HUDEP-2 (cell line): ENCODE results near the gene SLC22A6.

Source experiments
- DNase-seq, 76 experiments: peaks; one replicate each; lab custom pipeline; 2025; ENCODE audit not compliant: unreplicated experiment in 76 of 76; lab: John Stamatoyannopoulos, UW

SLC22A6 gene, protein sequence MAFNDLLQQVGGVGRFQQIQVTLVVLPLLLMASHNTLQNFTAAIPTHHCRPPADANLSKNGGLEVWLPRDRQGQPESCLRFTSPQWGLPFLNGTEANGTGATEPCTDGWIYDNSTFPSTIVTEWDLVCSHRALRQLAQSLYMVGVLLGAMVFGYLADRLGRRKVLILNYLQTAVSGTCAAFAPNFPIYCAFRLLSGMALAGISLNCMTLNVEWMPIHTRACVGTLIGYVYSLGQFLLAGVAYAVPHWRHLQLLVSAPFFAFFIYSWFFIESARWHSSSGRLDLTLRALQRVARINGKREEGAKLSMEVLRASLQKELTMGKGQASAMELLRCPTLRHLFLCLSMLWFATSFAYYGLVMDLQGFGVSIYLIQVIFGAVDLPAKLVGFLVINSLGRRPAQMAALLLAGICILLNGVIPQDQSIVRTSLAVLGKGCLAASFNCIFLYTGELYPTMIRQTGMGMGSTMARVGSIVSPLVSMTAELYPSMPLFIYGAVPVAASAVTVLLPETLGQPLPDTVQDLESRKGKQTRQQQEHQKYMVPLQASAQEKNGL

DNA sequence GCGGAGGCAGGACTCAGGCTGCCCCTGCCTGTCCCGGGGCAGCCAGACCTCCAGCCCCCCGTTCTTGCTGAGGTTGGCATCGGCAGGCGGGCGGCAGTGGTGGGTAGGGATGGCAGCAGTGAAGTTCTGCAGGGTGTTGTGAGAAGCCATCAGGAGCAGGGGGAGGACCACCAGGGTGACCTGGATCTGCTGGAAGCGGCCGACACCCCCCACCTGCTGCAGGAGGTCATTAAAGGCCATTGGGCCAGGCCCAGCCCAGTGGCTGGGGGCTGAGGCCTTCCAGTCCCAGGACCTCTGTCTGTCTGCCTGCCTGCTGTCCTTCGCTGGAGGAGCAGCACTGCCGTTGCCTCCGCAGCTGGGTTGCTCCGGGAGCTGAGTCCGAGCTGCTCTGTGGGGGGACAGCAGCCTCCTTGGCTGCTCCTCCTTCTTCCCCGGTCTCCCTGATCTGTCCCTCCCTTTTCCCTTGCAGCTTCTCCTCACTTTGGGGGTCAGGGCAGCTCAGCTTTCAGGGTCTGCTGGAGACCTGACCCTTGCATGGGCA, at the start of gene SLC22A6:
Gene SLC22A6, minus strand, starts transcription at position 517 of the 541 bp plus-strand sequence. Its CDS starts 277 bp downstream, at position 240.
- no peak for DNase-seq

DNA sequence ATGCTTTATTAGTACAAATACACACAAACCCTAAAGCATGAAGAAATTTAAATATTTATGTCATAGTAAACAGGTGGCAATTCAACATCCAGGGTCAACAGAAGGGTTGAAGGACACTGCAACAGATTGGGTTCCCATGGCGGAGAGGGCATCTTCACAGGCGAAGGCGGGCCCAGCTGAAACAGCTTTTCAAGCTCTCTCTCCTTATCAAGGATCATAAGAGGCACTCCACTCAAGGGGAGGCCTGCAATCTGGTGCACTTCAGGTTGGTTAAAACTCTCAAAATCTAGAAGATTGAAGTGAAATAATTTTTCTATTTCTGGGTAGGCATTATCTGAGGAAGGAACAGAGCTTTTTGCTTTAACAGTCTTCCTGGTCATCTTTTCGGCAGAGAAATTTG, 47.7 kb upstream of the SLC22A6 start:
- no peak for DNase-seq

DNA sequence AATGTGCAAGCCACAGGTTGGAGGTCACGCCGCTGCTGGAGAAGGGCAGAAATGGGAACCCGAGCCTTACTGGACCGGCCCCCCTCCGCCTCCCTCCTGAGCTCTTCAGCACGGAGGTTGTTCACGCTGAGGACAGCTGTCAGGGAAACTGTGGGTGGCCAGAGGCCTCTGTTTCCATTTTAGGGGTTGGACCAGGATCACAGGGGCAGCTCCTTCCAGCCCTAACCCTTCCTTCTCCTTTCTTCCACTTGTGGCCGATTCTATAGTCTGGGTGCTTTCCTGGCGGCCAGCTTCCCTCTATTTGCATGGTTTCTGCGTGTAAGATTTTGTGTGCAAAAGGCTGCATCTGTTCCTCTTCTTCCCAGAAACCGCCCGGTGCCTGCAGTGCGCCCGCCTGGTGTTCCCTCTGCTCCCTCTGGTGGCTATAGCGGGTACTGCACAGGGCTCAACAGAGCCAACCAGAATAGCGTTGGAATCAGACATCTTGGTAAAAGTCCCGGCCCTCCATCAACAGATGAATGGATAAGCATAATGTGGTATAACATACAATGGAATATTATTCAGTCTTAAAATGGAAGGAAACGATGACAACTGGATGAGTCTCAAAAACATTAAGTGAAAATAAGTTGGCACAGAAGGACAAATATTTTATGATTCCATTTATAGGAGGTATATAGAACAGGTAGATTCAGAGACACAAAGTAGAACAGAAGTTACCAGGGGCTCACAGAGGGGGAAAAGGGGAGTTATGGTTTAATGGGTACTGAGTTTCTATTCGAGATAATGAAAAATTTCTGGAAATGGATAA, 39.3 kb upstream of the SLC22A6 start:
- DNase-seq = peak in 63 of 76 experiments; percentile 11 to 82 (median 60)

DNA sequence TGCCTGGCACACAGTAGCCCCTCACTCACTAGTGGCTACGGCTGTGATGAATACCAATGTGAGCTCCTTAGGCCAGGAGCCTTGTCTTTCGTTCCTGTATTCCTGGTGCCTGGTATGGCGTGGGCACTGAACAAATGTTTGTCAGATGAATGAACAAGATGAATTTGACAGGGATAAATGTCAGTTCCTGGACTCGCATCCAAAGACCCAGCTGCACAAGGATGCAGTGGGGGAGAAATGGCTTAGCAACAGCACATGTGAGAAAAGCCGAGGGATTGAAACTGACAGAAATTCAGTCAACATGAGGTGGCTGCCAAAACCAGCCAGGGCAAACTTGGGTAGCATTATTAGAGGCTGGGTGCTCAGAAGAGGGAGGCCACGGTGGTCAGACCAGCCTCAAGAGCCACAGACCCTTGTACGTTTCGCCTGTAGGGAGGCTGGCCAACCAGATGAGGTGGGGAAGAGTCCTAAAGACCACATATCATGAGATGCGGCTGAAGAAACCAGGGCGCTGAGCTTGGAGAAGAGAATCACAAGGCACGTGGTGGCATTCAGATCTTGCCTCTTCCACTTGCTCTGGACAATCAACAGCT, 38.6 kb upstream of the SLC22A6 start:
- DNase-seq = no peak

DNA sequence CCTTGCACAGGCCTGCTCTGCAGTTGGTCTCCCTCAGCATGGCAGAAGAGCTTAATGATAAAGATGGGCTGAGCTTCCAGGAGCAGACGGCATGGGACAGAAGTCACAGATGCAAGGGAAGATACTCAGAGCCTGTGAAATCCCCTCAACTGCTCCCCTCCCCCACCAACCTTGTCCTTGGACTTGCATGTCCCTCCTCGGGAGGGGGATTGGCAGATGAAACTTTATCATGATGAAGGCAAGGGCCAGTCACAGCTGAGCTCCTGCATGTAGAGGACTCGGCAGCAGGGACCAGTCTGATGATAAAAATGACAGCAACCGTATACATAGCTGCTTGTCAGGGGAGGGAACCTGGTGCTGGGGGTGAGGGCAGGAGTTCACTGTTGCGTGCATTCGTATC, 37.7 kb upstream of the SLC22A6 start:
- DNase-seq = no peak

DNA sequence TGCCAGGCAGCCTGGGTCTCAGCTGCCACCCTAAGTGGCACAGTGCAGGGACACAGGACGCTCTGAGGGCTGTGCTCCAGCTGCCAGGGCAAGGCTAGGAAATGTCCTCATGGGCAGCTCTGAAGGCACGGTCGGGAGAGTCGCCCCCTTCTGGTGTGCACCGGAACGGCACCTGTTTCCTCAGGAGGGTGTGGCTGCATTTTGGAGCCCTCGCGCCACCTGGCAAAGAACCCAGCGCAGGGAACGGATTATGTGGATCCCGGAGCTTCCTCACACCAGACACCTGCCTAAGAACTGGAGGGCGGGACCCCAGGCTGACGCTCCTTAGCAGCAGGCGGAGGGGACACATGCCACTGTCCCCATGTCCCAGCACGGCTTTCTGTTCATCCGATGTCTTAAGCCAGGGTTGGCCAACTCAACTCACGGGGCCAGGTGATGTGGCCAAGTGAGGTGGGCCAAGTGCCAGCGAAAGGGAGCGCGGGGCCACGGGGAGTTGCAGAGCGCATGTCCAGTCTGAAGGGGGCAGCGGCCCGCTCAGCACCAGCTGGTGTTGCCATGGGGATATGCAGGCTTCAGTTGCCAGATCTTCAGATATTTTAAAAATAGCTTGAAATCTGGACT, 36.0 kb upstream of the SLC22A6 start:
- DNase-seq = peak in 11 of 76 experiments; percentile 2 to 45 (median 8)

DNA sequence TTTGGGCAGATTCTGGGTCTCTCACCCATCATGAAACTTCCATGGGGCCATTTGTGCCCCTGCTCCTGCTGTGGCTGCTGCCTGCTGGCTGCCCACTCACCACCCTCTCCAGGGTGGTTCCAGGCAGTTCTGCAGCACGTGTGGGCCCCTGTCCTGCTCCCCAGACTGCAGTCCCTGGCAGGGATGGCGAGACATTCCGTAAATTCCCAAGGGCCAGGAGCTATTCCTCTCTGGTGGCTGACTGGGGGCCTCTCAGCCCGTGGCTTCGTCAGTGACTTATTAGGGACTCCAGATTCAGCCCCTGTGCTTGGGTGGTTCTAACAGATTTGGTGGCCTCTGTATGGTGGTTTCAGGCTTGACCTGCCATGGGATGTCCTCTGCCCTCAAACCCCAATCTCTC, 34.7 kb upstream of the SLC22A6 start:
- no peak for DNase-seq

DNA sequence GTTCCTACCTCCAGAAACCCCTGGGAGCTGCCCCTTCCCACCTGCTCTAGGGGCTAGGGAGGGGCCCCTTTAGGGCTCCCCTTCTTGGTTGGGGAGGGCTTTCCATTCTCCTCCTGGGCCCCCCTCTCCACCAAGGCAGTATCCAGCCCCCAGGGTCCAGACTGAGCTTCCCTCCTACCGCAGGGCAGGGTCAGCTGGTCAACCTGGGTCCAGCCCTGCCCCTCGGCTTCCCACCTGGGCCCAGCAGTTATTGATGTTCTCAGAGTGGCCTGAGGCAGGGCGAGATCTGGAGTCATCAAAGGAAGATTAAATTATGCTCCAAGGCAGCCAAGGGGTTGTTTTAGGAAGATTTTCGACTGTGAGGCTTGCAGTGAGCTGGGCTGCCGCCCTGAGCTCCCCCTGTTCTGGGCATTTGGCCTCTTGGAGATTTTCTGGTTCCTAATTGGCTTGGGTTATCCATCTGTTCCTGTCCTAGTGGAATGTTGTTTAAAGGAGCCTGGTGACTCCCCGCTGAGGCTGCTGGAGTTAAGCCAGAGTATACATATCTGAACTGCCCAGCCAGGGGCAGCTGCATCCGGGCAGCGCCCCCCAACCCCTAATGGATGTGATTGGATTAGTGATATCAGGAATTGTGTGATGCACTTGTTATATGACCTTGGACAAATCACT, 32.7 kb upstream of the SLC22A6 start:
- DNase-seq = no peak

DNA sequence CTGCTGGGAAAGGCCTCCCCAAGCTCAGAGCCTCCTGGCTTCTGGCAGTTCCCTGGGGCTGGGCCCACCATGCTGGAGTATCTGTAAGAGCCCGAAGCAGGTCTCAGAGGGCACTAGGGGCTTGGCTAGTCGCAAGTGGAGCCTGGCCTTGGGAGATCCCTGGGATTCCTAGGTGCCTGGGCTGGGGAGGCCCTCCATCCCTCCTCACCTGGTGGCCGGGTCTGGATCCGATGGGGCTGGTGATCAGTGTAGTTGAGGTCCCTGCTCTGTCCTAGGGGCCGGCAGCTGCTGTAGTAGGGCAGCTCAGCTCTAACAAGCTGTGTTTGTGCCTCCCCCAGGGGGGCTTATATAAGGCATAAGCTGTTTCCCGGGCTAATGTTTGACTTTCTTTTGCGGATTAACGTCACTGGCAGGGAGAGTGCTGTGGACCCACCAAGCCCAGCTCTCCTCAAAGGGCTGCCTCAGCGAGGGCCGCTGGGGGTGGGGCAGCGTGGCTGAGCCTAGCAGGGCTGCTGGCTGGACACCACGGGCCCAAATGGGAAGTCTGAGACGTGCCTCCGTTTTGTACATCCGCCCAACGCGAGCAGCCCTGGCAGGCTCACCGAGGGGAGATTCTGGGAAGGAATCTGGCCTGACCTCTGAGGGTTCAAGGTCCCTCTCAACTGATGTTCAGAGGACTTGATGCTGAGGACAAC, 30.9 kb upstream of the SLC22A6 start, which contains the start of gene SLC22A8:
Gene SLC22A8, minus strand, starts transcription at position 321 of the 695 bp plus-strand sequence. CDS start 883 bp downstream, outside the sequence.
- DNase-seq = no peak

DNA sequence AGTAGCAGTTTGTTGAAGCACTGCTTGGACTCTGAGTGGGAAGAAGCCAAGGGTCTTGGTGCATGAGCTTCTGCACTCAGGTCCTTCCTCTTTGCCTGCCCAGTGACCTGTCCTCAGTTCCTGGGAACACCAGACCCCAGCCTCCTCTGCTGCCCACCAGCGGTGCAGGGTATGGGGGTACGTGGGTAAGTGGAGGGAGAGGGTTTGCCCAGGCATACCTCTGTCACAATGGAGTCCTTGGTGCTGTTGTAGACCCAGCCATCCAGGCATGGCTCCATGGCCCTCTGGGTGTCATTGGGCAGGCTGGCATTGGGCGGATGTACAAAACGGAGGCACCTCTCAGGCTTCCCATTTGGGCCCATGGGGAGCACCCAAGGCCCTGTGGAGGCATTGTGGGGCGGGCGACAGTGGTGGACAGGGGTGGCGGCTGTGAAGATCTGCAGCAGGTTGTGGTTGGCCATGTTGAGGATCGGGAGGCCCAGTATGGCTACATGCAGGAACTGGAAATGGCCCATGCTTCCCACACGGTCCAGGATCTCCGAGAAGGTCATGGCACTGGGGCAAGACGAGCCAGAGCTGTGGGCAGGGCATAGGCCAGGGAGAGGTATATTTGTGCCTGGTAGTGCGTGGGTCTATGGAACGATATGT, 29.8 kb upstream of the SLC22A6 start:
- no peak for DNase-seq

DNA sequence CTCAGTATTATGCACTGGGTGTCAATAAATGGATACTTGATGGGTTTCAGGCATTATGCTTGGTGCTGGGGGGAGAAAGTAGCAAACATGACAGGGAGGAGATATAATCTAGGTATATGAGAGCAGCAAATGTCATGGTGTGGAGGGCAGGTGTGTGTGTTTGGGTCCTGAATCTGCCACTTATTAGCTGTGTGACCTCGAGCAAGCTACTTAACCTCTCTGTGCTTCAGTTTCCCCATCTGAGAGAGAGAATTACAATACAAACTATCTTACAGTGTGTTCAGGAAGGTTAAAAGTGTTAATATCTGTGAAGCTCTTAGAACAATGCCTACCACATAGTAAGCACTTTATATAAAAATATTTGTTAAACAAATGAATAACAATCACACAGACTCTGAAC, 28.1 kb upstream of the SLC22A6 start:
- DNase-seq = no peak

DNA sequence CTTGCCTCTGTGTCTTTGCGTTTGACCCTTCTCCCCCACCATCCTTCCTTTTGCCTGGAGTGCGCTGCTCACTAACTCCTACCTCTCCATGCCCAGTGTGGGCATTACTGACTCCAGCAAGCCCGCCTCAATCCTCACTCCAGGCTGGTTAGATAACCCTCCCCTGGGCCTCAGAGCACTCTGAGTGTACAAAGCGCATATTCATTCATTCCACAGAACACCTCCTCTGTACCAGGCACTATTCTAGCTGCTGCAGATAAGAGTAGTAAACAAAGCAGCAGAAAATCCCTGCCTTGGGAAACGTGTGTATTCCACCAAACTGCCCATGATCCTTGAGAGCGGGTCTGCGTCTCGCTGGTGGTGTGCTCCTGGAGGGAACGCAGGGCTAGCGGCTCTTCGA, 27.7 kb upstream of the SLC22A6 start:
- no peak for DNase-seq

DNA sequence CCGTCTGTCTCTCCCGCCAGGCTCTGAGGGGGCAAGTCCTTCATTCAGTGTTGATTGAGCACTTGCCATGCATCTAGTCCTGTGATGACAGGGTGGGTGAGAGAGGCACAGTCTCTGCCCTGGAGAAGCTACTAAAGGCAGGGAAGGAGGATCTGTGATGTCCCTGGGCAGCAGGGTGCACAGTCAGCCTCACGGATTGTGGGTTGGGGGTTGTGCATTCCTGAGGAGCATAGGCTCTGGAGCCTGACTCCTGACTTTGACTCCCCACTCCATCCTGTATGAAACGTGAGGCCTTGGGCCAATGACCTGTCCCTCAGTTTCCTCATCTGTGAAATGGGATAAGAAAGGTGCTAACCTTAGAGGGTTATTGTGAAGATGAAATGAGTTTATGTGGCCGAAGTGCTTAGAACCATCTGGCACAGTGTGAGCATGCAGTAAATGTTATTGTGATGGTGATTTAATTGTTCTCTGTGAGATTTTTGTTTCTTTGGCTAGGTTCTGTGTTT, 26.2 kb upstream of the SLC22A6 start:
- no peak for DNase-seq

DNA sequence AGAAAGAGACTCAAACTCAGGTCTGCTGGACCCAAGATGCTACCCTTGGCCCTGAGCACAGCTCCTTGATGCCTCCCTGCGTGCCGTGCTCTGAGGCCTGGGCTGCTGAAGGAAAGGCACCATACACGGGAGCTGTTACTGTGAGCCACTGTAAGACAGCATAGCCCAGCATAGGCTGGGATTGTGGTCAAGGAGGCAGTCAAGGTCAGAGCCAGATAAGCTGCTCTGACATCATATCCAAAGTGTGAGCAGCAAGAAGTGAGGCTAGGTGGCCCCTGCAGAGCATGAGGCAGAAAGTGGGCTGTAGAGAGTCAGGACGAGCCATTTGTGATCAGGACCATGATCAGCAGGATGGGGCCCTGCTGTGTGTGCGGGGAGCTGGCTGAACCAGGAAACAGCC, 23.2 kb upstream of the SLC22A6 start:
- no peak for DNase-seq

DNA sequence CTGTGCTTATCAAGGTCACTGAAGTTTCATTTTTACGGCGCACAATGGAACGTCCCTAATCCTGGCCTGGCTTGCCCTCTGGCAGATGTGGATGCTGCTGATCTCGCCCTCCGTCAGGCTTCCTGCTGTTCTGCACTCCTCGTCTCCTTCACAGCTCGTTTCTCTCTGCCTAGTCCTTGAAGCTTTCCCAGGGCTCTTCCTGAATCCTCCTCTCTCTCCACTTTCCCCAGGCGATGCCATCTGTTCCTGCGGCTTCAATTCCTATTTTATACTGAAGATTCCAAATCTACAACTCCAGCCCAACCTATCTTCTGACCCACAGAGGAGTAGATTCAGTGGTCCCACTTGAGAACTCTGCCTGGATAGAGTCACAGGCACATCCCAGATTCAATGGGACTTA, 16.7 kb upstream of the SLC22A6 start:
- DNase-seq = no peak

DNA sequence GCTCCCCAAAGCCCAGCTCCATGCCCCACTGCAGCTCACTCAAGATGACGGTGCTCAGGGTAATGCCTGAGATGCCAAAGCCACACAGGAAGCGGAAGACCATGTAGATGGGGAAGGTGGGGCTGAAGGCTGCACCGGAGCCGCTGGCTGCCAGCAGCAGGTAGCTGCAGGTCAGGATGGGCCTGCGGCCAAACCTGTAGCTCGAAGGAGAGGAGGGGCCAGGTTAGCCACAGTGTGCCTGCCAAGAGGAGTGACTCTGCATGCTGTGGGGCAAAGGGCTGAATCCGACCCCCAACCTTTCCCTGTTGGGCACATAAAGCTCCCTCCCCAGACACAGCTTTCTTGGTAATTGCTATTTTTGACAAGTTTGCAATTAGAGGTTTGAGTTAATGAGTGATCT, 14.9 kb upstream of the SLC22A6 start:
- DNase-seq = no peak

DNA sequence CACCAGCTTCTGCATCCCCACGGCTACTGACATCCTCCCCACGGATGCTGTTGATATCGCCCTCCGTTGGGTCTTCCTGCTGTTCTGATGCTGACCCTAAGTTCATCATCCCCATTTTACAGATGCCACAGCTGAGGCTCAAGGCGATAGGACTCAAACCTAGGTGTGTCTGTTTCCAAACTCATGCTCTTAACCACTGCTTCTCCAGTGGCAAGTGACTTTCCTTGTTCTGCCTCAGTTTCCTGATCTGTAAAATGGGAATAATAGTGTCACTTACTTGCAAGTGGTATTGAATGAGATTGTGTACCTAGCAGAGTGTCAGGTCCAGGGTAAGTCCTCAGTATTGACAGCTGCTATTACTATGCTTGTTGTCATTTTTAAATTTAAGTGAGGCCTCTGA, 14.4 kb upstream of the SLC22A6 start:
- no peak for DNase-seq

DNA sequence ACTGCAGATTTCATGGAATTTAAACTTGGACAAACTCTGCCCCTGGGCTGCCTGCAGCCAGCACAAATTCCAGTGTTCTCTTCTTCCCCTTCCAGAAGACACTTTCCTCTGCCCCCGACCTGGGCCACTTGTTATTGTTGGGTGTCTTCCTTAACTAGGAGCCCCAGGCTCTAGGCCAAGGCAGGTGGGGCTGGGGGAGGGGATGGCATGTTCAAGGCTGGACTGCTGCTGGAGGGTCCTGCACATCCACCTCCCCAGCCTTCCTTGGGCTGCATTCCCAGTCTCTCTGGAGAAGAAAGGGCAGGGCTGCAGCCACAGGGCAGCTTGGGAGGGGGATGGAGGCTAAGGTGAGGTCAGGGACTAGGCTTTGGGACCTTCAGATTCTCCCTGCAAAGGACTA, 11.5 kb upstream of the SLC22A6 start:
- no peak for DNase-seq

DNA sequence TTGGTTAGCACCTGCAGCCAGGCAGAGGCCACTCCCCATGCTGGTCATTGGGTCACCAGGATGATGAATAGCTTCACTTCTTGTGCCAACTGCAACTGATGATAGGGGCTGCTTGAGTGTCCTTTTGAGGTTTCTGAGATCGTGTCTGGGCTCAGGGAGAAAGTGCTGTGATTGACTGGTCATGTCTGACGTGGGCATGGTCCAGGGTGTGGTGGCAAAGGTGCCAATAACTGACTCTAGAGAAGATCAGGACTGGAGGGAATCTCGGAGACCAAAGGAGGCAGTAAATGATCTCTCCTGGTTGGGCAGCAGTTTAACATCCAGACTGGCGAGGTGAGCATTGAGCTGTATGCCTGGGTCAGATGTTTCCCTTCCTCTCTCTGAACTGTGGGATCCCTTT, 10.0 kb upstream of the SLC22A6 start:
- DNase-seq = no peak
